ENCODE results near the gene UGCG.

Gene UGCG

GRCh38 chr9:111860443-111860842, 36.2 kb upstream of the UGCG start:
- TF ChIP-seq, protein P1, sequence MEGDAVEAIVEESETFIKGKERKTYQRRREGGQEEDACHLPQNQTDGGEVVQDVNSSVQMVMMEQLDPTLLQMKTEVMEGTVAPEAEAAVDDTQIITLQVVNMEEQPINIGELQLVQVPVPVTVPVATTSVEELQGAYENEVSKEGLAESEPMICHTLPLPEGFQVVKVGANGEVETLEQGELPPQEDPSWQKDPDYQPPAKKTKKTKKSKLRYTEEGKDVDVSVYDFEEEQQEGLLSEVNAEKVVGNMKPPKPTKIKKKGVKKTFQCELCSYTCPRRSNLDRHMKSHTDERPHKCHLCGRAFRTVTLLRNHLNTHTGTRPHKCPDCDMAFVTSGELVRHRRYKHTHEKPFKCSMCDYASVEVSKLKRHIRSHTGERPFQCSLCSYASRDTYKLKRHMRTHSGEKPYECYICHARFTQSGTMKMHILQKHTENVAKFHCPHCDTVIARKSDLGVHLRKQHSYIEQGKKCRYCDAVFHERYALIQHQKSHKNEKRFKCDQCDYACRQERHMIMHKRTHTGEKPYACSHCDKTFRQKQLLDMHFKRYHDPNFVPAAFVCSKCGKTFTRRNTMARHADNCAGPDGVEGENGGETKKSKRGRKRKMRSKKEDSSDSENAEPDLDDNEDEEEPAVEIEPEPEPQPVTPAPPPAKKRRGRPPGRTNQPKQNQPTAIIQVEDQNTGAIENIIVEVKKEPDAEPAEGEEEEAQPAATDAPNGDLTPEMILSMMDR (IDR thresholded peaks at IDR 0.05; ENCODE audit: low read depth, low read length, missing control alignments): no peak
- no peak for DNase-seq (ENCODE audit: low read depth)
- no peak overlapping the region for H3K4me3 ChIP-seq (ENCODE audit: low read depth, low read length)
- in situ Hi-C loops (cut with HindIII; ENCODE audit: low sequenced_read_pairs): no loop called here

DNA sequence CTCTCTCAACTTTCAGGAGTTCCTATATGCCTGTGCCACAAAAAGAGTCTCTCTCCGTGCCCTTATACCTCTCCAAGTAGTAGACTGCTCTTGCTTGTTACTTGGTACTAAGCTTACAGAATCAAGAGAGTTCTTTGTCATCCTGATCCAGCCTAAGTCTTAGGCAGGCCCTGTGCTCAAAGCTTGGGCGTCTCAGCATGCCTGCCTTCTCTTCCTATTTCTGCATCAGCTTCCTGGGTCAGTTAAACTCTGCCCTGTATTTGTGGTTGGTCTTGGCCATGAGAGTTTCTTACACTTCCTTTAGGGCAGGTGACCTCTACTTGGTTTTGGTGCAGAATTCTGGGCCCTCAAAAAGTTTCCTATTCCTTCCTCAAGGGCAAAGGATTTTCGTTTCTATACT, 33.0 kb upstream of the UGCG start:
- no peak overlapping the region for H3K4me3 ChIP-seq (ENCODE audit: low read depth, low read length)
- TF ChIP-seq, protein P1 (IDR thresholded peaks at IDR 0.05; ENCODE audit: low read depth, low read length, missing control alignments): no peak
- DNase-seq (ENCODE audit: low read depth): no peak
- in situ Hi-C loops (cut with HindIII; ENCODE audit: low sequenced_read_pairs): no loop called here

- TF ChIP-seq, protein P1 (IDR thresholded peaks at IDR 0.05; ENCODE audit: low read depth, low read length, missing control alignments): no peak
- in situ Hi-C loops (cut with HindIII; ENCODE audit: low sequenced_read_pairs): no loop called here
- DNase-seq (ENCODE audit: low read depth): peak; percentile 2
- H3K4me3 ChIP-seq (ENCODE audit: low read depth, low read length): no peak overlapping the region
Observed at GRCh38 chr9:111866976-111867375, 29.6 kb upstream of the UGCG start.

GRCh38 chr9:111868475-111868874, 28.1 kb upstream of the UGCG start:
- in situ Hi-C loops (cut with HindIII; ENCODE audit: low sequenced_read_pairs): no loop called here
- TF ChIP-seq, protein P1 (IDR thresholded peaks at IDR 0.05; ENCODE audit: low read depth, low read length, missing control alignments): no peak
- DNase-seq (ENCODE audit: low read depth): no peak
- H3K4me3 ChIP-seq (ENCODE audit: low read depth, low read length): no peak overlapping the region

DNA sequence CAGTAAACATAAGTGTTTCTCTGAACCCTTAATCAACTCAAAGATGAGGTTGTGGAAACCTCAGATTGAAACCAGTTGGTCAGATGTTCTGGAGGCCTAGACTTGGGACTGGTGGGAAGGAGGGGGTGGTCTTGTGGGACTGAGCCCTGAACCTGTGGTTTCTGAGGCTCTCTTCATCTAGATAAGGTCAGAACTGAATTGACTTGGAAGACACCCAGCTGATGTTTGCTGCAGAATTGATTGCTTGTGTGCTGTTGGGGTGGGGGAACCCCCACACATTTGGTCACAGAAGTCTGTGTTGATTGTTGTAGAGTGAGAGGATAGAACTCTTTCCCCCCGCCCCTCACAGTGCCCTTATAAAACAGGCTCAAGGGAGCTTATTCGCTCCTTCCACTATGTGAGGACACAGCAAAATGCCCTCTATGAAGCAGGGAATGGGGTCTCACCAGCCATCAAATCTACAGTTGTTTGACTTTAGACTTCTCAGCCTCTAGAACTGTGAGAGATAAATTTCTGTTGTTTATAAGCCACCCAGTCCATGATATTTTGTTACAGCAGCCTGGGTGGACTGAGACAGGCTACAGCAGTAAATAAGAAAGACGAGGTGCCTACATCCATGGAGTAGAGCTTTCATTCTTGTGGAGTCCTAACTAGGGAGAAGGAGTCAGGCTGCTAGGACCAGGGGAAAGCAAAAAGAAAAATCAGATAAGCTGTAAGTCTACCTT, 25.7 kb upstream of the UGCG start:
- TF ChIP-seq, protein P1 (IDR thresholded peaks at IDR 0.05; ENCODE audit: low read depth, low read length, missing control alignments): no peak
- no peak for DNase-seq (ENCODE audit: low read depth)
- H3K4me3 ChIP-seq (ENCODE audit: low read depth, low read length): no peak overlapping the region
- in situ Hi-C loops (cut with HindIII; ENCODE audit: low sequenced_read_pairs): no loop called here

GRCh38 chr9:111871499-111871855, 25.1 kb upstream of the UGCG start:
- in situ Hi-C loops (cut with HindIII; ENCODE audit: low sequenced_read_pairs): no loop called here
- no peak overlapping the region for H3K4me3 ChIP-seq (ENCODE audit: low read depth, low read length)
- TF ChIP-seq, protein P1 (IDR thresholded peaks at IDR 0.05; ENCODE audit: low read depth, low read length, missing control alignments): no peak
- DNase-seq (ENCODE audit: low read depth): no peak
